Measurements from ENCODE around the gene LCLAT1.
"Not testable (repeated sequence)": the region's sequence is repeated elsewhere in the genome, so short reads cannot be mapped to it uniquely, and the experiment has no call there.

LCLAT1 gene

GRCh38 chr2:30504731-30505130 lies 57.7 kb downstream of the LCLAT1 start:
- DNase-seq = no peak
- in situ Hi-C loops (cut with HindIII; ENCODE audit: low pct_ligation_motif_present, low pct_unique_long_range_greater_than_20kb, low sequenced_read_pairs) = no loop called here

GRCh38 chr2:30505500-30506180 lies 58.6 kb downstream of the LCLAT1 start:
- in situ Hi-C loops (cut with HindIII; ENCODE audit: low pct_ligation_motif_present, low pct_unique_long_range_greater_than_20kb, low sequenced_read_pairs) = no loop called here

DNA sequence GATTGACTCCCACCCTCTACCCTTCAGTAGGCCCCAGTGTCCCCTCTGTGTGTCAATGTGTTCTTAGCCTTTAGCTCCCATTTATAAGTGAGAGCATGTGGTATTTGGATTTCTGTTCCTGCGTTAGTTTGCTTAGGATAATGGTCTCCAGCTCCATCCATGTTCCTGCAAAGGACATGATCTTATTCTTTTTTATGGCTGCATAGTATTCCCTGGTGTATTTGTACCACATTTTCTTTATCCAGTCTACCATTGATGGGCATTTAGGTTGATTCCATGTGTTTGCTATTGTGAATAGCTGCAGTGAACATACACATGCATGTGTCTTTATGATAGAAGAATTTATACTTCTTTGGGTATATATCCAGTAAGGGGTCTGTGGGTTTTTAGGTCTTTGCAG lies 60.4 kb downstream of the LCLAT1 start:
- in situ Hi-C loops (cut with HindIII; ENCODE audit: low pct_ligation_motif_present, low pct_unique_long_range_greater_than_20kb, low sequenced_read_pairs); DNase-seq: not testable (repeated sequence)

More at GRCh38 chr2:30505500-30506180, 58.6 kb downstream of the LCLAT1 start:
- DNase-seq = no peak

GRCh38 chr2:30509716-30510115 lies 62.7 kb downstream of the LCLAT1 start:
- DNase-seq = no peak
- in situ Hi-C loops (cut with HindIII; ENCODE audit: low pct_ligation_motif_present, low pct_unique_long_range_greater_than_20kb, low sequenced_read_pairs) = no loop called here

- in situ Hi-C loops (cut with HindIII; ENCODE audit: low pct_ligation_motif_present, low pct_unique_long_range_greater_than_20kb, low sequenced_read_pairs) = no loop called here
- DNase-seq = no peak
Observed at GRCh38 chr2:30510409-30510808, 63.4 kb downstream of the LCLAT1 start.

DNA sequence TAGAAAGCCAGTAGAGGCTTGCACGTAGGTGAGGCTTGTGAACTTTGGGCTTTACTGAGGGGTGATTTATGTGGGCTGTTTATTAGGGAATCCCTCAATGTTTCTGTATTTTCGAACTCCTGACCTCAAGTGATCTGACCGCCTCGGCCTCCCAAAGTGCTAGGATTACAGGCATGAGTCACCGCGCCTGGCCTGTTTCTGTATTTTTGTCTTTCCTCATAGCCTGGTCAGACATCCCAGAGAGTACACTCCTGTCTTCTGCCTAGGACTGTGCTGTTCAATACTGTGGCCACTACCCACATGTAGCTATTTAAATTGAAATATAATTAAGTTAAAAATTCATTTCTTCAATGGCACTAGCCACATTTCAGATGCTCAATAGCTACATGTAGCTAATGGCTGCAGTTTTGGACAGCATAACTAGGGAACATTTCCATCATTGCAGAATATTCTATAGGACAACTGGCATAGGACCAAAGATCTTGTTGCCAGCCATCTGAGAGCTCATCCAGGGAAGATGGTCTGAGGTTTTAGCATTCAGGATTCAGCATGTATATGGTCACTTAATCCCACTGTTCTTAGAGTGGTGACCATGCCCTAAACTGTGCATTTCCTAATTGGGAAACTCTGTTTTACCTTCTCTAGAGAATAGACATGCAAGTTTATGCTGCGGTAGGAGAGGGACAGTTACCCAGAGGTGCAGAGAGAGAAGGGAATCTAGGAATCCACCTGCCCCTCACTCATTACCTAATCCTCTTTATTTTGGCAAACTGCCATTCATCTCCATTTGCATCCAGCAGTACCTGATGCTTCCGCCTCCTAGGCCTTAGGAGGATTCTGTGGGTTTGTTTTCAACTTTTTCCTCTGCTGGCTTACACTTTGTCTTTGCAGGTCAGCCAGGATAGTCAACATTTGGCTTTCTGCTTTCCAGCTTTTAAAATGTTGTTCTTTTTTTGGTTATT lies 64.4 kb downstream of the LCLAT1 start:
- DNase-seq = peak; percentile 37

DNA sequence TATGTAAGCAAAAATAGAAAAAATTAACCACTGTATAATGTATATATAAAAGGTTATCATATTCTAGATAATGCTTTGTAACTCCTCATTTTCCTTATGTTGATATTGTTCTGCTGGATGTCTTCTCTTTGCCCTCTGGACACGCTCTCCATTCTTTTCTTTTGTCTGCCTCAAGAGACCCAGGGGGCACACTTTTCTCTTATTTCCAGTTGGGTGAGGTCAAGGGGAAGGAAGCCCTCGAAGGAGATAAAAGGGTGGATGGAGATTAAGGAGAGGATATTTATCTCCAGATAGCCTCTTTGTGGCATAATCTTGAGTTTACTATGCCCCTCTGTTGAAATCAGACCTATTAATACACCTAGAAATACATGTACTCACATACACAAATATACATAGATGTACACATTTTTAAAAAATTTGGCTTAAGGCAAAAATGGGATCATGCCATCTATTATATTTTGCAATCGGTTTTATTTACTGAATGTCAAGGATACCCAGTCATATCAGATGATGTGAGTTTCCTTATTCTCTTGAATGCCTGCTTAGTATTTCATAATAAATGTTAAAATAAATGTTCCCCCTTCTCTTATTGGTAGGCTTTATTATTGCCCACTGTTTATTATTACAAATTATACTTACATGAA lies 65.3 kb downstream of the LCLAT1 start:
- DNase-seq = no peak
- in situ Hi-C loops (cut with HindIII; ENCODE audit: low pct_ligation_motif_present, low pct_unique_long_range_greater_than_20kb, low sequenced_read_pairs) = no loop called here

More for the DNA sequence above, 64.4 kb downstream of the LCLAT1 start:
- in situ Hi-C loops (cut with HindIII; ENCODE audit: low pct_ligation_motif_present, low pct_unique_long_range_greater_than_20kb, low sequenced_read_pairs) = no loop called here

DNA sequence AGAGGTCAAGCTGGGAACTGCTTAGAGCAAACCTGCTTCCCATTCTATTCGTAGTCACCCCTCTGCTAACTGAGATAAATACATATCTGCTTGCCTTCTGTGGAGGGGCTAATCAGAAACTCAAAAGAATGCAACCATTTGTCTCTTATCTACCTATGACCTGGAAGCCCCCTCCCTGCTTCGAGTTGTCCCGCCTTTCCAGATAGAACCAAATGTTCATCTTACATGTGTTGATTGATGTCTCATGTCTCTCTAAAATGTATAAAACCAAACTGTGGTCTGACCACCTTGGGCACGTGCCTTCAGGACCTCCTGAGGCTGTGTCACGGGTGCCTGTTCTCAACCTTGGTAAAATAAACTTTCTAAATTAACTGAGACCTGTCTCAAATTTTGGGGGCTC lies 66.6 kb downstream of the LCLAT1 start:
- in situ Hi-C loops (cut with HindIII; ENCODE audit: low pct_ligation_motif_present, low pct_unique_long_range_greater_than_20kb, low sequenced_read_pairs); DNase-seq: not testable (repeated sequence)

GRCh38 chr2:30514134-30514847 lies 67.2 kb downstream of the LCLAT1 start:
- in situ Hi-C loops (cut with HindIII; ENCODE audit: low pct_ligation_motif_present, low pct_unique_long_range_greater_than_20kb, low sequenced_read_pairs) = no loop called here
- DNase-seq = no peak

GRCh38 chr2:30514848-30515435 lies 67.9 kb downstream of the LCLAT1 start:
- in situ Hi-C loops (cut with HindIII; ENCODE audit: low pct_ligation_motif_present, low pct_unique_long_range_greater_than_20kb, low sequenced_read_pairs) = no loop called here
- no peak for DNase-seq

- DNase-seq = no peak
- in situ Hi-C loops (cut with HindIII; ENCODE audit: low pct_ligation_motif_present, low pct_unique_long_range_greater_than_20kb, low sequenced_read_pairs) = no loop called here
Observed at GRCh38 chr2:30516166-30516565, 69.1 kb downstream of the LCLAT1 start.

DNA sequence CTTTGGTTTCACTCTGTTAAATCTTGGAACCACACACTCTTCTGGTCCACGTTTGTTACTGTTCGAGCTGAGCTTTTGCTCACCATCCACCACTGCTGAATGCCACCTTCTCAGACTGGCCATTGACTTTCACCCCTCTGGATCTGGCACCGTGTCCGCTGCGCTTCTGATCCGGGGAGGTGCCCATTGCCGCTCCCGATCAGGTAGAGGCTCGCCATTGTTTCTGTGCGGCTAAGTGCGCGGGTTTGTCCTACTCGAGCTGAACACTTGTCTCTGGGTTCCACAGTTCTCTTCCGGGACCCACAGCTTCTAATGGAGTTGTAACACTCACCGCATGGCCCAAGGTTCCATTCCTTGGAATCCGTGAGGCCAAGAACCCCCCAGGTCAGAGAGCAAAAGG lies 72.8 kb downstream of the LCLAT1 start:
- in situ Hi-C loops (cut with HindIII; ENCODE audit: low pct_ligation_motif_present, low pct_unique_long_range_greater_than_20kb, low sequenced_read_pairs) = no loop called here
- no peak for DNase-seq

GRCh38 chr2:30522421-30522820 lies 75.4 kb downstream of the LCLAT1 start:
- no peak for DNase-seq
- in situ Hi-C loops (cut with HindIII; ENCODE audit: low pct_ligation_motif_present, low pct_unique_long_range_greater_than_20kb, low sequenced_read_pairs) = no loop called here

DNA sequence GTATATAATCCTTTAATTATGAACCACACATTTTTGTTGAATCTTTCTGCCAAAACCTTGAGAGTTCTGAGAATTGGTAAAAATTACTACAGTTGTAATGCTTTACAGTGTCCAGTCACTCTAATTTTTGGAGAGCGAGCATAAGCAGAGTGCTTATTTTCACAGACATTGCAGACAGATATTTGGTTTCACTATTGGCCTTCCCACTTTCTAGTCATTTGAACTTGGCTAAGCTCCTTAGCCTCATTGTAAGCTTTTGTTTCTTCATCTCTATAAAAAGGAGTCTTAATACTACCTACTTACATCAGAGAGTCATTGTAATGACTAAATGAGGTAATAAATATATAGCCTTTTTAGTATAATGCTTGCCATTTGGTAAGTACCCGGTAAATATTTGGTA lies 80.4 kb downstream of the LCLAT1 start:
- in situ Hi-C loops (cut with HindIII; ENCODE audit: low pct_ligation_motif_present, low pct_unique_long_range_greater_than_20kb, low sequenced_read_pairs) = no loop called here
- no peak for DNase-seq

- in situ Hi-C loops (cut with HindIII; ENCODE audit: low pct_ligation_motif_present, low pct_unique_long_range_greater_than_20kb, low sequenced_read_pairs) = no loop called here
- no peak for DNase-seq
Observed at GRCh38 chr2:30527859-30528258, 80.8 kb downstream of the LCLAT1 start.

- DNase-seq = no peak
- in situ Hi-C loops (cut with HindIII; ENCODE audit: low pct_ligation_motif_present, low pct_unique_long_range_greater_than_20kb, low sequenced_read_pairs) = no loop called here
Observed at GRCh38 chr2:30530346-30530745, 83.3 kb downstream of the LCLAT1 start.

DNA sequence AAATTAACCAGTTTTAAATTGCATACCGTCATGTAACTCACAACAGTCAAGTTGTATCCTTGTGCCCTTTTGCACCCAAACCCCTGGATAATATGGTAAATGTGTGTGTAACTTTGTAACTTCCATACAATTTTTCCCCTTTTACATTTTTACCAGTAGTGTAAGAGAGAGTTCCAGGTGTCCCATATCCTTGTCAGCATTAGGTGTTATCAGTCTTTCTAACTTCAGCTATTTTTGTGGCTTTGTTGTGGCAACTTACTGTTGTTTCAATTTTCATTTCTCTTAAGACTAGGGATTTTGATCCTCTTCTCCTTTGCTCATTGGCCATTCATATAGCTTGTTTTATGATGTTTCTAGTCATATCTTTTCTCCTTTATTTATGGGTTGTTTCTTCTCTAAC lies 94.6 kb downstream of the LCLAT1 start:
- no peak for DNase-seq
- in situ Hi-C loops (cut with HindIII; ENCODE audit: low pct_ligation_motif_present, low pct_unique_long_range_greater_than_20kb, low sequenced_read_pairs) = no loop called here

DNA sequence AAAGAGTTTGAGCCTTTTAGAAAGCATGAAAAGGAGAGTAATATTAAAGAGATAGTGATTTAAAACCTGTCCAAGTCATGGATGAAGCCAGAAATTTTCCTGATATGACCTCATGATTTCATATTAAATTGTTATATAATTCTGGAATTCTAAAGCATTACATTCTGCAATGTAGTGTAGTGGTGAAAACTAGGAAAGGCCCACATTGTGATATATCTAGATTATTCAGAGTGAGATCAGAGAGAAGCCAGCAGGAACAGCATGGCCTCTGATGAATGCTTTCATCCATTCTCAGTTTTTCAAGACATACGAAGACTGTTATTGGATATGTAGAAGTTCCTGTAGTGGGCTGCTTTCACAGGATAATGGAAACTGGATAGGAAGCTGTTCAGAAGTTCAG lies 98.8 kb downstream of the LCLAT1 start:
- in situ Hi-C loops (cut with HindIII; ENCODE audit: low pct_ligation_motif_present, low pct_unique_long_range_greater_than_20kb, low sequenced_read_pairs) = no loop called here
- DNase-seq = no peak
